Mammary epithelial cell (primary cell): ENCODE measurements around the gene SSPN.

Experiments used
- CTCF ChIP-seq, 2 donors: IDR thresholded peaks in 1 of 2; conservative IDR thresholded peaks in 1 of 2; 2 replicates each; pipeline ENCODE4 v1.5.1; 2011 to 2012; ENCODE audit warnings: inconsistent platforms in 2 of 2, low read length in 2 of 2, mild to moderate bottlenecking in 2 of 2, control low read depth in 1 of 2, low read depth in 1 of 2; ENCODE audit not compliant: insufficient read depth in 1 of 2; ENCODE audit errors: extremely low read depth in 1 of 2
- EZH2 ChIP-seq: IDR thresholded peaks from 2 replicates; pipeline ENCODE4 v1.6.1; 2012; ENCODE audit warnings: low read length, inconsistent platforms, borderline replicate concordance

DNA sequence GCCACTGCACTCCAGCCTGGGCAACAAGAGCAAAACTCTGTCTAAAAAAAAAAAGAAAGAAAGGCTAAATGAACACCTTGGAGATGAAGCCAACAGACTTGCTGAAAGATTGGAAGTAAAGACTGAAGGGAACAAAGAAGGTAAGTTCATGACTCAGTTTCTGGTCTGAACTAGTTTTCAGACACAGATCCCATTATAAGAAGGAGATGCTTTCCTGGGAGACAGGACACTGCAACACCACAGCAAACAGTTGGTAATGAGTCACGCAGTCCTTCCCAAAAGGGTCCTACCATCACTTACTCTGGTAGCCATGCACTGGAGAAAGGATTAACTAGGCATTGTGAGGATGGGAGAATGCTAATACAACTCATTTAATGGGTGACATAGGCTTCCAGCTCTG is 97.2 kb downstream of the SSPN start:
- TF ChIP-seq EZH2 (no peak), CTCF (conservative IDR thresholded peaks at IDR 0.05 in 1 of 2, IDR thresholded peaks at IDR 0.05 in 1 of 2; ENCODE audit: extremely low read depth in 1 of 2, insufficient read depth in 1 of 2, low read depth in 1 of 2, low read length in 2 of 2) (no peak)
